K562 (cell line): Measurements from ENCODE around the gene CSNK1A1. TPM values are rescaled to one million over a fixed set of nuclear protein-coding genes. Genes with fewer than 3 reads are reported as not detected.

Experiments used
- ATAC-seq: fragments of 200-7000 bp; cut with Tn5 transposase; 3 replicates; pipeline ENCODE4 v1.9.1; 2020; ENCODE audit warnings: moderate library complexity
- BruUV-seq: library from RNA; stranded (reverse); fragments of 400-500 nt; replicated peaks from 2 replicates; lab custom pipeline; 2021; lab: Mats Ljungman, UMichigan
- CTCF ChIA-PET: fragments of 300-600 bp; formaldehyde crosslinking; extraction: SDS; loops from one replicate; lab custom pipeline; 2021; ENCODE audit warnings: low intra/inter-chr PET ratio; lab: Yijun Ruan, JAX
- POLR2A ChIA-PET: fragments of 300-600, 350-650 bp; sonication (Branson Sonifier 250); formaldehyde crosslinking; extraction: SDS; loops from one replicate; lab custom pipeline; 2021; ENCODE audit warnings: antibody characterized with exemption, inconsistent platforms; lab: Yijun Ruan, JAX
- DNase-seq, 4 experiments: peaks; one replicate each; pipeline versions ENCODE4 v3.0.0 to v3.0.0-alpha.2; 2011 to 2018; ENCODE audit warnings: low spot score in 3 of 4, mixed read lengths in 3 of 4; ENCODE audit errors: extremely low read depth in 1 of 4
- FAIRE-seq: peaks from 2 replicates; lab custom pipeline; 2011; peaks lifted over from hg19 to GRCh38; lab: Jason Lieb, UNC
- H2AFZ ChIP-seq: 2 replicates; pipeline ENCODE4 v1.6.0; 2011; ENCODE audit warnings: low read depth, low read length, control low read depth, inconsistent platforms
- H3K27ac ChIP-seq: fragments of 200-600 bp; 3 replicates; pipeline ENCODE4 v1.8.0; 2011; ENCODE audit warnings: low read depth, mild to moderate bottlenecking, control low read depth, inconsistent platforms, low read length, moderate library complexity, mixed read lengths; ENCODE audit errors: extremely low read depth
- H3K27me3 ChIP-seq, 2 experiments: fragments of 300-600 bp in 1 of 2; 2 replicates in 1 of 2; 3 replicates in 1 of 2; pipeline versions ENCODE4 v1.6.0 to v1.8.0; 2011; ENCODE audit warnings: inconsistent platforms in 2 of 2, low read length in 2 of 2, mild to moderate bottlenecking in 1 of 2, mixed read lengths in 1 of 2, moderate library complexity in 1 of 2; ENCODE audit not compliant: control insufficient read depth in 2 of 2, insufficient read depth in 2 of 2
- H3K36me3 ChIP-seq: fragments of 300-600 bp; 3 replicates; pipeline ENCODE4 v1.8.0; 2011; ENCODE audit warnings: mild to moderate bottlenecking, low read length, inconsistent platforms; ENCODE audit not compliant: control insufficient read depth, insufficient read depth
- H3K4me1 ChIP-seq, 2 experiments: fragments of 200-600 bp in 1 of 2; replicated peaks in 1 of 2; 2 replicates in 1 of 2; 3 replicates in 1 of 2; pipeline versions ENCODE4 v1.5.1 to v1.8.0; 2011; ENCODE audit warnings: inconsistent platforms in 2 of 2, low read length in 2 of 2, mild to moderate bottlenecking in 1 of 2, mixed read lengths in 1 of 2, moderate library complexity in 1 of 2; ENCODE audit not compliant: control insufficient read depth in 2 of 2, insufficient read depth in 2 of 2
- H3K4me2 ChIP-seq: 2 replicates; pipeline ENCODE4 v1.6.1; 2011; ENCODE audit warnings: low read length, control low read depth, inconsistent platforms, mixed read lengths; ENCODE audit not compliant: insufficient read depth
- H3K4me3 ChIP-seq: fragments of 200-600 bp; sonication (generic), shearing (Covaris generic); 2 replicates; pipeline ENCODE4 v1.5.1; 2016; ENCODE audit warnings: control low read depth, inconsistent platforms
- H3K79me2 ChIP-seq: fragments of 200-600 bp; 3 replicates; pipeline ENCODE4 v1.8.0; 2011; ENCODE audit warnings: low read length, inconsistent platforms; ENCODE audit not compliant: control insufficient read depth, insufficient read depth
- H3K9ac ChIP-seq, 2 experiments: 2 replicates each; pipeline versions ENCODE4 v1.6.0 to v1.6.1; 2011; ENCODE audit warnings: low read depth in 2 of 2, low read length in 2 of 2, control low read depth in 1 of 2, inconsistent platforms in 1 of 2, mild to moderate bottlenecking in 1 of 2, mixed read lengths in 1 of 2; ENCODE audit not compliant: insufficient read depth in 1 of 2
- H3K9me1 ChIP-seq: one replicate; pipeline ENCODE4 v1.6.0; 2011; ENCODE audit warnings: inconsistent platforms, mild to moderate bottlenecking, low read length, moderate library complexity; ENCODE audit not compliant: control insufficient read depth, insufficient read depth
- H3K9me3 ChIP-seq: replicated peaks from 2 replicates; pipeline ENCODE4 v1.5.1; 2011; ENCODE audit warnings: low read depth, low read length, inconsistent platforms; ENCODE audit not compliant: control insufficient read depth, insufficient read depth
- H4K20me1 ChIP-seq: replicated peaks from 2 replicates; pipeline ENCODE4 v1.6.1; 2011; ENCODE audit warnings: low read length, inconsistent platforms, mixed read lengths; ENCODE audit not compliant: control insufficient read depth, insufficient read depth
- BMI1 ChIP-seq: fragments of 150-350 bp; IDR thresholded peaks from 2 replicates; pipeline ENCODE4 v1.6.1; 2014; ENCODE audit warnings: low read length
- CEBPB ChIP-seq: fragments of 450-650 bp; IDR thresholded peaks from 2 replicates; pipeline ENCODE4 v1.6.1; 2016; ENCODE audit warnings: missing genetic modification characterization, missing compliant biosample characterization
- HDAC3 ChIP-seq: fragments of 450-650 bp; IDR thresholded peaks from 2 replicates; pipeline ENCODE4 v1.6.1; 2018; ENCODE audit warnings: borderline replicate concordance, mild to moderate bottlenecking, moderate library complexity; ENCODE audit not compliant: partially characterized antibody
- KLF10 ChIP-seq: fragments of 250-450 bp; sonication (Bioruptor Pico); IDR thresholded peaks from 2 replicates; pipeline ENCODE4 v1.6.1; 2021; ENCODE audit warnings: matching md5 sums
- MAX ChIP-seq: sonication (generic); formaldehyde crosslinking; IDR thresholded peaks from 2 replicates; pipeline ENCODE4 v1.9.0; 2022; ENCODE audit warnings: mild to moderate bottlenecking, missing genetic modification reagents
- MAZ ChIP-seq, 2 experiments: fragments of 450-650 bp in 1 of 2; sonication (generic) in 1 of 2; formaldehyde crosslinking; IDR thresholded peaks in 1 of 2; conservative IDR thresholded peaks in 1 of 2; 2 replicates each; pipeline versions ENCODE4 v1.4.0 to v1.5.0; 2020; ENCODE audit warnings: mild to moderate bottlenecking in 1 of 2, missing genetic modification reagents in 1 of 2
- PTTG1 ChIP-seq: fragments of 450-650 bp; IDR thresholded peaks from 2 replicates; pipeline ENCODE4 v1.6.1; 2016; ENCODE audit warnings: low read depth, mild to moderate bottlenecking, missing genetic modification characterization, missing compliant biosample characterization
- RFX1 ChIP-seq: fragments of 450-650 bp; IDR thresholded peaks from 2 replicates; pipeline ENCODE4 v1.6.1; 2016; ENCODE audit warnings: mild to moderate bottlenecking, moderate library complexity
- SIX5 ChIP-seq, 2 experiments: IDR thresholded peaks; 2 replicates each; pipeline ENCODE4 v1.6.1; 2011; ENCODE audit warnings: low read length in 2 of 2, borderline replicate concordance in 1 of 2, low read depth in 1 of 2, mild to moderate bottlenecking in 1 of 2, moderate library complexity in 1 of 2; ENCODE audit not compliant: insufficient read depth in 1 of 2
- SMARCA4 ChIP-seq: fragments of 450-650 bp; IDR thresholded peaks from 2 replicates; pipeline ENCODE4 v1.6.1; 2016
- SREBF1 ChIP-seq: fragments of 150-350 bp; IDR thresholded peaks from 2 replicates; pipeline ENCODE4 v1.6.1; 2014; ENCODE audit warnings: antibody characterized with exemption, low read depth, low read length, borderline replicate concordance
- THRB ChIP-seq: fragments of 450-650 bp; formaldehyde crosslinking; conservative IDR thresholded peaks from 2 replicates; pipeline ENCODE4 v1.4.0; 2022; ENCODE audit warnings: mild to moderate bottlenecking, missing genetic modification characterization
- TSC22D4 ChIP-seq: fragments of 450-650 bp; IDR thresholded peaks from 2 replicates; pipeline ENCODE4 v1.6.1; 2016; ENCODE audit warnings: missing genetic modification characterization, missing biosample characterization, control low read depth
- ZC3H8 ChIP-seq: fragments of 450-650 bp; IDR thresholded peaks from 2 replicates; pipeline ENCODE4 v1.6.1; 2017
- ZNF175 ChIP-seq: fragments of 200-800 bp; sonication (Bioruptor generic); IDR thresholded peaks from 2 replicates; pipeline ENCODE4 v1.6.1; 2016; ENCODE audit warnings: low read depth, mild to moderate bottlenecking, missing genetic modification characterization, missing compliant biosample characterization
- ZNF507 ChIP-seq: conservative IDR thresholded peaks from 2 replicates; pipeline ENCODE4 v1.6.1; 2017; ENCODE audit warnings: missing genetic modification characterization, missing compliant biosample characterization
- ZNF512 ChIP-seq: IDR thresholded peaks from 2 replicates; pipeline ENCODE4 v1.6.1; 2016; ENCODE audit warnings: missing genetic modification characterization, missing compliant biosample characterization
- ZNF766 ChIP-seq: fragments of 200-800 bp; sonication (Bioruptor generic); conservative IDR thresholded peaks from 2 replicates; pipeline ENCODE4 v1.6.1; 2016; ENCODE audit warnings: missing genetic modification characterization, missing compliant biosample characterization
- WGBS: fragments of 100-300 bp; shearing (Covaris generic); methylation state at CpG from one replicate; pipeline ENCODE4 v1.1.6; 2016; ENCODE audit warnings: low coverage, mixed read lengths; ENCODE audit not compliant: insufficient coverage; ENCODE audit errors: missing lambda C conversion rate; 5-methylcytosine and 5-hydroxymethylcytosine counted together
- in situ Hi-C: fragments of 300-500 bp; cut with MboI; formaldehyde crosslinking; loops from 4 replicates; pipeline ENCODE4 v1.15.0; 2018; ENCODE audit warnings: inconsistent platforms, mixed read lengths
- intact Hi-C: fragments of 100-400 bp; cut with micrococcal nuclease; formaldehyde crosslinking; loops from 2 replicates; pipeline ENCODE4 v1.14.2; 2022
- polyA plus RNA-seq, 8 experiments: library from polyadenylated mRNA; depleted of rRNA in 4 of 8; stranded (reverse) in 5 of 8; unstranded in 3 of 8; fragments of >200 nt; fragmentation: Nextera tagmentation in 2 of 8; fragmentation: Illumina TruSeq in 1 of 8; extraction: Ambion mirVana in 2 of 8; extraction: Trizol in 1 of 8; gene quantifications; 2 replicates each; pipeline versions ENCODE4 v1.2.1 to v1.2.3, GENCODE V29; 2011 to 2014; ENCODE audit warnings: inconsistent platforms in 1 of 8, missing spikeins in 1 of 8
- total RNA-seq, 7 experiments: library from RNA; depleted of rRNA in 6 of 7; stranded (reverse); fragments of >200 nt in 6 of 7; fragmentation: Illumina TruSeq in 2 of 7; extraction: Trizol in 2 of 7; gene quantifications; 2 replicates each; pipeline versions ENCODE4 v1.2.1 to v1.2.3, GENCODE V29; 2011 to 2021; ENCODE audit warnings: low replicate concordance in 1 of 7

The CSNK1A1 gene
- total and polyA plus RNA-seq, 9 of the 15 experiments (the other 6 are each of a cell fraction or from before 2014, with no cell fraction given): 49.1 to 196 (median 154) TPM

- WGBS: 0% methylated on average over 5 of the region's 6 CpGs
- H3K4me2 ChIP-seq: peak overlapping the region; percentile 77
- no peaks in the 10 kb centered on the region for H3K36me3 ChIP-seq
- POLR2A ChIA-PET: interaction anchor here (1.0 to 2.6 kb wide), 14 partner anchors 10 to 104 kb away, joined by 3 to 18 read pairs (median 4); partner anchors contain the start of gene PCYOX1L
- H3K9me1 ChIP-seq: peaks cover 4% of the 10 kb centered on the region
- H2AFZ ChIP-seq: peak overlapping the region; percentile 94
- in situ Hi-C loops: no loop called here
- no peaks in the 10 kb centered on the region for H3K9me3 ChIP-seq
- no peak overlapping the region for H3K4me3 ChIP-seq
- intact Hi-C loops: loop anchor here (2.0 to 10.0 kb wide), 2 partner anchors 30 to 348 kb away; no protein-coding TSS in a partner anchor
- no peaks in the 10 kb centered on the region for H3K27me3 ChIP-seq
- no peaks in the 10 kb centered on the region for H3K79me2 ChIP-seq
- no peaks in the 10 kb centered on the region for H4K20me1 ChIP-seq
- FAIRE-seq (peak; percentile 96), DNase-seq (peak; percentile 78 to 94 (median 85)), ATAC-seq (peak; percentile 80)
- no TSS peak for BruUV-seq
- peak overlapping the region; percentile 88 for H3K27ac ChIP-seq
- H3K9ac ChIP-seq: peak overlapping the region in 1 of 2 experiments; percentile 70; a peak in 3 of 4 replicates
- H3K4me1 ChIP-seq: peaks cover 33 to 46% of the 10 kb centered on the region in 2 experiments
- CTCF ChIA-PET: interaction anchor here (0.5 to 0.6 kb wide), 3 partner anchors 11 to 46 kb away, joined by 3 to 5 read pairs (median 4); no protein-coding TSS in a partner anchor
- 0 out of 4 replicates have a peak, but pooled peaks of 1 of the 2 experiments have one; percentile 55 for TF ChIP-seq MAZ (CRISPR knock-in tag; conservative IDR thresholded peaks at IDR 0.05 in 1 of 2, IDR thresholded peaks at IDR 0.05 in 1 of 2)
- no peak for TF ChIP-seq TSC22D4 (tag)
- no peak for TF ChIP-seq SREBF1
- TF ChIP-seq SIX5 (IDR thresholded peaks at IDR 0.05; ENCODE audit: borderline replicate concordance in 1 of 2, insufficient read depth in 1 of 2, low read depth in 1 of 2, low read length in 2 of 2): no peak
- no peak for TF ChIP-seq MAX (CRISPR knock-in tag)
- TF ChIP-seq SMARCA4: peak; percentile 99
- no peak for TF ChIP-seq BMI1
- 0 out of 2 replicates have a peak, but pooled peaks have one; percentile 26 for TF ChIP-seq PTTG1
- peak; percentile 84; the same call in 1 of the 2 replicates for TF ChIP-seq ZNF175
- peak; percentile 95 for TF ChIP-seq THRB
- peak; percentile 99 for TF ChIP-seq ZNF512
- no peak for TF ChIP-seq KLF10 (CRISPR knock-in tag)
- TF ChIP-seq RFX1: no peak
- peak; percentile 85 for TF ChIP-seq CEBPB (tag)
- peak; percentile 93 for TF ChIP-seq HDAC3
- TF ChIP-seq ZNF766 (CRISPR knock-in tag): peak; percentile 65; the same call in 1 of the 2 replicates
- TF ChIP-seq ZNF507 (tag): no peak
- peak; percentile 93 for TF ChIP-seq ZC3H8
These were observed 94.4 kb downstream of the CSNK1A1 start for GRCh38 chr5:149456597-149457392.
